NCI-H510A treated with DMSO at 0.1 percent for 48 hours (cell line): Measurements from ENCODE around the gene UHRF2.
"Not testable (repeated sequence)": the region's sequence is repeated elsewhere in the genome, so short reads cannot be mapped to it uniquely, and the experiment has no call there.

ENCODE experiments used
- DNase-seq: peaks from one replicate; lab custom pipeline; 2025; lab: John Stamatoyannopoulos, UW

UHRF2 gene

DNA sequence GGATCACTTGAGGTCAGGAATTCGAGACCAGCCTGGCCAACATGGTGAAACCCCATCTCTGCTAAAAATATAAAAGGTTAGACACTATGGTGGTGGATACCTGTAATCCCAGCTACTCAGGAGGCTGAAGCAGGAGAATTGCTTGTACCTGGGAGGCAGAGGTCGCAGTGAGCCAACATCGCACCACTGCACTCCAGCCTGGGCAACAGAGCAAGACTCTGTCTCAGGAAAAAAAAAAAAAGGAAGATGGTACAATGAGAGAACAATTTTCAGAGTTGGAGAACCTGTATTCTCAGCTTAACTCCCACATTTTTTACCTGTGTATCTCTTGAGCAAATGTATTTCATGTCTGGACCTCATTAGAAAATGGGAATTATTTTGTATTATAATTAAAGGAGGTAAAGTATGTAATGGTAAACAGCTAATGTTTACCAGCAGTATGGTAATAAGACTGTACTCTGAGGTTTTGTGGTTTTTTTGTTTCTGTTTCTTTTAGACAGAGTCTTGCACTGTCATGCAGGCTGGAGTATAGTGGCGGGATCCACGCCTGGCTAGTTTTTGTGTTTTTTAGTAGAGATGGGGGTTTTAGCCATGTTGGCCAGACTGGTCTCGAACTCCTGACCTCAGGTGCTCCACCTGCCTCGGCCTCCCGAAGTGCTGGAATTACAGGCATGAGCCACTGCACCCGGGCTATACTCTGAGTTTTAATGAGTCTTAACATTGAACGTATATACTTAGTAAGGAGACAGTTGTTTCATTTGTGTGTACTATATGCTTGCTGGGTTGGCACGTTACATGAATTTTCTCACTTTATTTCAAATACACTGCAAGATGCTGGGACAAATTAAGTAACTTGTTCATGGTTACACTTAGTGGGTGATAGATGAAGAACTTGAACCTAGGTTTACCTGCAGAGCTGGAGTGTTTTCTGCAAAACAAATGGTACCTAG, 16.2 kb downstream of the UHRF2 start:
- DNase-seq = no peak

DNA sequence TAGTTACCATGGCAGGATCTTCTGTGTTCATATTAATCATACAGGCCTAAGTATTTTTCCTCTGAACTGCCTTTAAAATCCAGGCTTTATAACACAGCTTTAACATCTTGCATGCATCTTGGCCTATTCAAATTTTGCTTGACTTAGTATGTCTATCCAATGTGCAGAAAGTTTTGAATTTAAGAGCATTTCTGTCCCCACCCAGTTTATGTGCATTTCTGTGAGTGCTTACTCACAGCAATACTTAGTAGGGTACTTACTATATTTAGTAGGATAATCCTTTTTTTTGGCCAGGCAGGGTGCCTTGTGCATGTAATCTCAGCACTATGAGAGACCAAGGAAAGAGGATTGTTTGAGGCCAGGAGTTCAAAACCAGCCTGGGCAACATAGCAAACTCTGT, 18.0 kb downstream of the UHRF2 start:
- no peak for DNase-seq

DNA sequence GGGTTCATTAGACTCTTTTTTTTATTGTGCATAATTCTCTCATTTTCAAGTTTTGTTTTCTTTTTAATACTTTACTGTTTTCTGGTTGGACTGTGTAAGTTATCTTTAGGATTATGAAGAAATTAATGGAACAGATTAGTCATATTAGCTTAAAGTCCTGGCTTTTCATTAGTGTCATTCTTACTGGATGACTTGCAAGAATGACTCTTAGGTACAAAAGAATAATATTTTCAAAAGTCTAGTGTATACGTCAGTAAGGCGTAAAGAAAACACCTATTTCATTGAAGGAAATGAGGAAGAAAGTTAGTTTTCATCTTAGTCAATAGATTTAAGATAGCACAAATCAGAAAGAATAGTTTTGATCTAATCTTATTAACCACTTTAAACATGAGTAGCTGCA, 20.4 kb downstream of the UHRF2 start:
- DNase-seq = no peak

DNA sequence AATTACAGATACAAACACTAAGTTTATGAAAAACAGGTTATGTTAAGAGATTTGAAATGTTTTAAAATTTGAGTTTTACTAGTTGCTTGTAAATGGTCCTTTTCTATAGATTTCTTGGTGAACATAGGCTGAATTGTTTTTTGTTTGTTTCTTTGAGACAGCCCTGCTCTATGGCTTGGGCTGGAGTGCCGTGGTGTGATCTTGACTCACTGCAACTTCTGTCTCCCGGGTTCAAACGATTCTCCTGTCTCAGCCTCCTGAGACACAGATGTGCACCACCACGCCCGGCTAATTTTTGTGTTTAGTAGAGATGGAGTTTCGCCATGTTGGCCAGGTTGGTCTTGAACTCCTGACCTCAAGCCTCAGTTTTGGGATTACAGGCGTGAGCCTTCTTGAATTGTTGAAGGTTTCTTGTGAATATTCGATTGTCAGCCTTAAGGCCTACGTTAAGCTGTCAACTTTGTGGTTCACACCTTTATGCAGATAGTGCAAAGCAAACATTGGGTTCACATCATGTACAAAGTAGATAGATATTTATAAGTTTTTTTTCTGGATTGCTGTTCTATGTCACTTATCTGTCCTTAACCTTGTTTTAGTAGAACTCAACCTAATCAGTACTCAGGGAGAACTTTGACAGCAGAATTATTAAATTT, 26.2 kb downstream of the UHRF2 start:
- DNase-seq = no peak

DNA sequence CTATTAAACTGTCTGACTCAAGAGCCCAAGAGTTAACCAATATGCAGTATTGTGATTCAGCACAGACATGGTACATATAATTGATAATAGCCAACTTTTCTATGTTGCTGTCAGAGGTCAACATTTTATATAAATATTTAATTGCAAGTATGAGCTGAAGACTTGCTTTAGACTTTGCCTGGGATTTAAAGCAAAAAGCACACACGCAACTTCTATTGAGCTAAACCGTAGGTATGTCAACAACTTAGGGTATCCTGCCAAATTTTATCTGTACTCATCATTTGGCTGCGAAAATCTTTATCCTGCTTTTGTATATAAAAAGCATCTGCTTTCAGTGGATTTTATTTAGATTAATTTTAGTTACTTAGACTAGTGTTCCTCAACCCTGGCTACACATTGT, 27.4 kb downstream of the UHRF2 start:
- DNase-seq = no peak

DNA sequence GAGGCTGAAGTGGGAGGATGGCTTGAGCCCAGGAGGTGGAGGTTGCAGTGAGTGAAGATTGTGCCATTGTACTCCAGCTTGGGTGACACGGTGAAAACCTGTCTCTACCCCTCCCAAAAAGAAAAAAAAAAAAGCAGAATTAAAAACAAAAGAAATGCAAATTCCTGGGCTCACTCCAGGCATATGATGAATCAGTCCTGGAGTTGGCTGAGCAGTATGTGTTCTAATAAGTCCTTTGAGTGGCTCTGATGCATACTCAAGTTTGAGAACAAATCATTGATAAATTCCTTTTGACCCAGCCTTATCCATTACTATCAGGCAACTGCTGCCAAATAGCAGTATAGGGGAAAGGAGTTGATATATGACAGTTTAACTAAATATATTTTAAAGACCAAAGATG, 28.3 kb downstream of the UHRF2 start:
- no peak for DNase-seq

DNA sequence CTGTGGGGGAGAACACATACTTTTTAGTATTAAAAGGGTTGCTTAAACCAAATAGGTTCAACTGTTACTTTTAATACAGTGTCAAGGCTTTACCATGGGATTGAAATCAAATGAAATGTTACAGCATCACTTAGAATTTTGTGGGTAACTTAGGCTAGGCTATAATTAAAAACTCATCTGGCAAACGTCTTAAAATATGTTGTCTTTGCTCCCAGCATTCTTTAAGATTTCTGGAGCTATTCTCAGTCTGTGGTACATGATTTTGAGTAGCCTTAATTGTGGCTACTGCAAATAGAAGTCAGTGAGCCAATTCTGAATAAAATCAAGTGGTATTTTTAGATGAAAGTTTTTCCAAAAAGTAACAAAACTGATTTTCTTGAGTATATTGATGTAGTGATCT, 30.7 kb downstream of the UHRF2 start:
- no peak for DNase-seq

- DNase-seq = no peak
Measured at GRCh38 chr9:6444128-6444527, 31.1 kb downstream of the UHRF2 start.

DNA sequence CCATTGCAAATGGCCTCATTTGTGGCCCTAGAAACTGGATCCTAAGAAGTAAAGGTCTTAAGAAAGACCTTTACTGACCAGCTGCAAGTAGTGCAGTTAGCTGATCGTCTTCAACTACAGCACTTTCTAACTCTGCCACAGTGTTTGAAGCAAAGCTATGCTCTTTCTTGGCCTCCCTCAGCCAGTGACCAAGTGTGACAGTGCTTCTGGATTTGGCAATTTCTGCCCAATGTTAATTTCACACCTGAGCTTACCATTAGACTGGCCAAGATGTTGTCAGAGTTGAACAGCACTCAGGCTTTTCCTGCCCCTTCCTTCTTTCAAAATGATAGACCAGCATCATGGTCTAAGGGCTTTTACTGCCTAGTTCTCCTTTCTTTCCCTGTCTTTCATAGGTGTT, 36.1 kb downstream of the UHRF2 start:
- DNase-seq = no peak

DNA sequence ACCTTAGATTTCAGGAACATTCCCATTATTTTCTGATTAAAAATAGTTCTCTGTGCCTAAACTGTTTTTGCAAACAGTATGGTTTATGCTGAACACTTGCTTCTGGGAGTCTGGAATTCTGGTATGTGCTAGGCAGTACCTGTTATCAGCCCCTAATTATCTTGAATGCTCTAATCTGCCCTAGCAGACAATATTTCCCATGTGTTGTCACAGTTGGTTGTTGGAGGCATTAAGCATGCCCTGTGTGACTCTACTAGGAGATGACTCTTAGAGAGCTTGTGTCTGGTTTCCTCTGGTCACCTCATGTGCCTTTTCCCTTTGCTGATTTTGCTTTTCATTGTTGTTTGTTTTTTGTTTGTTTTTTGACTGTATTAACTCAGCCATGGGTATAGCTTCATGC, 36.6 kb downstream of the UHRF2 start:
- no peak for DNase-seq

- DNase-seq = no peak
Measured at GRCh38 chr9:6450641-6451375, 37.8 kb downstream of the UHRF2 start.

DNA sequence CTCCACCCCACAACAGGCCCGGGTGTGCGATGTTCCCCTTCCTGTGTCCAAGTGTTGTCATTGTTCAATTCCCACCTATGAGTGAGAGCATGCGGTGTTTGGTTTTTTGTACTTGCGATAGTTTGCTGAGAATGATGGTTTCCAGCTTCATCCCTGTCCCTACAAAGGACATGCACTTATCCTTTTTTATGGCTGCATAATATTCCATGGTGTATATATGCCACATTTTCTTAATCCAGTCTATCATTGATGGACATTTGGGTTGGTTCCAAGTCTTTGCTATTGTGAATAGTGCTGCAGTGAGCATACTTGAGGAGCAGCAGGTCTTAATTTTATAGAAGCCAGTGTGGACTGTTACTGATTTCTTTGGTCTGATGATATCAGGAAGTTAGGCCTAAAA, 42.3 kb downstream of the UHRF2 start:
- DNase-seq = not testable (repeated sequence)

GRCh38 chr9:6458704-6459103, 45.7 kb downstream of the UHRF2 start:
- DNase-seq = not testable (repeated sequence)

DNA sequence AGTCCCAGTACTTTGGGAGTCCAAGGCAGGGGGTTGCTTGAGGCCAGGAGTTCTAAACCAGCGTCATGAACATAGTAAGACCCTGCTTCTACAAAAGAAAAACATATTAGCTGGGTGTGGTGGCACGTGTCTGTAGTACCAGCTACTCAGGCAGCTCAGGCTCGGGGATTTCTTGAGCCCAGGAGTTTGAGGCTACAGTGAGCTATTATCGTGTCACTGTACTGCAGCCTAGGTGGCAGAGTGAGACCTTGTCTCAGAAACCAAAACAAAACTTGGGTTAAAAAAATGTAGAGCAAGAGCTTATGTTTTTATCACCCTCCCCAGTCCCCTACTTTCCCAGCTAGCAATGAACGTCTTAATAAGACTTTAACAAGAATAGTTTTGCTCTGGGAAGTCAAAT, 46.7 kb downstream of the UHRF2 start:
- no peak for DNase-seq

DNA sequence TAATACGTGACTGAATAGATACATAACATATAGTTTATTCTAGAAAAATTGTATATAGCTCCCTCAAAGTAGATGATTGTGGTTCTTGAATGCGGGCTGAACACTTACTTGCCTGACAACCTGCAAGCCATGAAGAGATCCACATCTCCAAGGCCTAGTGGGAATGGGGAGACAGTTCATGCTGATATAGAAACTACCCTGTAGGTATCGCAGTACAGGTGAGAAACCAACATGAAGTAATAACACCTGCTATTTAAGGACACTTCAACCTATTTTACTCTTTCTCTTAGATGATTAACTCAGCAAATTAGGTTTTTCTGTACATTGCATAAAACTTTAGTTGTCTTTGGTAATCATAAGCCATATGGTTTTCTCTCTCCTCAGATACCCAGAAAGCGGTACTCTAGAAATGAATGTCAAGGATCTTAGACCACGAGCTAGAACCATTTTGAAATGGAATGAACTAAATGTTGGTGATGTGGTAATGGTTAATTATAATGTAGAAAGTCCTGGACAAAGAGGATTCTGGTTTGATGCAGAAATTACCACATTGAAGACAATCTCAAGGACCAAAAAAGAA, 47.3 kb downstream of the UHRF2 start:
- no peak for DNase-seq

DNA sequence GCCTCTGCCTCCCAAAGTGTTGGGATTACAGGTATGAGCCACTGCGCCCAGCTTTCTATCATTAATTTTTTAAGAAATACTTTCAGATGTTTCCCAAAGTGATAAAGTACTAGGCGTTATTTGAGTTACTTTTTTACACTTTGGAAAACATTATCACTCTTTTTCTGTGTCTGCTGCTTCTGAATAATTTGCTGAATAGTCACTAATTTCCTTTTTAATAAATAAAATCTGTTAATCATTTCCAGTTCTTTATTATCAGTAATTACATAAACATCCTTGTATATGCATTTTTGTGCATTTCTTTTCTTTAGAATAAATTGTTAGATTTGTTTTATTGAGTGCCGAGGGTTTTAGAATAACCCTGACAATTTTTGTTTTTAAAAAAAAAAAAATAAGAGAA, 48.6 kb downstream of the UHRF2 start:
- no peak for DNase-seq

GRCh38 chr9:6467006-6467625, 54.1 kb downstream of the UHRF2 start:
- no peak for DNase-seq

GRCh38 chr9:6471231-6471850, 58.3 kb downstream of the UHRF2 start:
- no peak for DNase-seq

DNA sequence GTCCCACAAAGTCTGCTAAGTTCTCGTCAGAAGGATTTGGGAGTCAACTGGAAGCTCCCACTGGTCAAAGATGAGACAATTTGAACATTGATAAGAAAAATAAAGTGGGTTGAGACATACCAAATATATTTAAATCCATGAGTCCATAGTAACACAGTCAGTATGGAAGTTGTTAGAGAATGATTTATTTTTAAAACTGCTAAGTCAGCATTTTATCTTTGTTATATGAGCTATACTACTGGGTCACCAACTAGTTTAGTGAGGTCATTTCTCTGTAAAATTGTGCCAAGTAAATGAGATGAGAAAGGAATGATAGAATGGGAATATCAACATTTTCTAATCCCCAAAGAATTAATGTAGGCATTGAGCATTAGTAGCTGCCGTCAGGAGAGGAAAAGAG, 60.2 kb downstream of the UHRF2 start:
- DNase-seq = no peak

DNA sequence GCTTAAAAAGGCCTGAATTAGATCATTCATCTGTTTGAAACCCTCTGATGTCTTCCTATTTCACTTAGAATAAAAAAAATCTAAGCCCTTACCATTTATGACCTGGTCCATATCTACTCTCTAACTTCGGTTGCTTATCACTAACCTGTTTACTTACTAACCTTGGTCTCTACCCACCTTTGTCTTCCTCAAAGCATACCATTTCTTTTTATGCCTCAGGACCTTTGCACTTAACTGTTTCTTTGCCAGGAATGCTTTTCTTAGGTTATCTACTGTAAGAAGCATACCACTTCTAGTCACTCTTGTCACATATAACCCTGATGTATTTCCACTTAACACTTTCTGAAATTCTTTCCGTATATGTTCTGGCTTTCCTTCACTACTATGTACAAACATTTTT, 67.0 kb downstream of the UHRF2 start:
- DNase-seq = no peak

- no peak for DNase-seq
Measured at GRCh38 chr9:6484210-6484609, 71.2 kb downstream of the UHRF2 start.

- DNase-seq = no peak
Measured at GRCh38 chr9:6488395-6488794, 75.4 kb downstream of the UHRF2 start.
